ENCODE data around the gene ZNF423. TPM values are rescaled to one million over a fixed set of nuclear protein-coding genes. Genes with fewer than 3 reads are reported as not detected.

ZNF423 gene
- total RNA-seq, 6 experiments from 2014 or later: 0.43 to 1.2 (median 0.89) TPM

DNA sequence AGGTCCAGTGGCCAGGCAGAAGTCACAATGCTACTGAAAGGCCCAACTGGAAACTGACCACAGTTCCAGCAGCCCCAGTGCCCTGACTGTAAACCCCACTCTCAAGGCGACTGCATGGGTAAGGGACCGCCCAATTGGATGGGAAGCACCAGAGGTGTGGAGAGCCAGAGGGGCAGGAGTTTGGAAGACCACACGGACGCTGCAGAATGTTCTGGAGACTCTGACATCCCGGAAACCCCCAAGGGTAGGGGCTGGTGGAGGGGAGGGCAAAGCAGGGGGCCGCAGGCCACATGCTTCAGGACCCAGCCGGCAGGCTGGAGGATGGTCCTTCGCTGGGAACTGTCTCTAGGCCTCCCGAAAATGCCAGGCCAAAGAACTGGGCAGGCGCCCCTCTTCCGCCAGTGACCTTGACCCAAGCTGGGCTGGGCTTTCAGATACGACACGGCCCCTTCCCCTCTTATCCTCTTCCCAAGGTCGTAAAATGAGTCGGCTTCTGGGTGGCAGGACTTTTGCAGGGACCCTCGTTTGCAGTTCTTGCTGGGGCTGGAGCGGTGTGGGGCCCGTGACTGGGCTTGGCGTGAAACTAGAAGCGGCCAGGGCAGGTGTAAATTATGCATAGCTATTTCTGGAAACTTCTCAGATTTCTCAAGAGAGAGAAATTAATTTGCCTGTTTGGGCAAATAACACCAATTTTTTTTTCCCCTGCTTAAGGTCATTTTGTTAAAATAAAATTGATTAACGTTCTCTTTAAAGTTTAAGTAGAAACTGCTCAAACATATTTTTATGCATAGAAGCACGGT, 372.1 kb downstream of the ZNF423 start:
- no peaks in the 10 kb centered on the region for H3K9me3 ChIP-seq
- H3K4me3 ChIP-seq: no peak overlapping the region
- H3K4me1 ChIP-seq: peaks cover 0 to 6% (median 2%) of the 10 kb centered on the region in 4 donors
- DNase-seq (no peak), ATAC-seq (no peak)
- no peak for TF ChIP-seq POLR2A (IDR thresholded peaks at IDR 0.05)
- TF ChIP-seq, protein P1, sequence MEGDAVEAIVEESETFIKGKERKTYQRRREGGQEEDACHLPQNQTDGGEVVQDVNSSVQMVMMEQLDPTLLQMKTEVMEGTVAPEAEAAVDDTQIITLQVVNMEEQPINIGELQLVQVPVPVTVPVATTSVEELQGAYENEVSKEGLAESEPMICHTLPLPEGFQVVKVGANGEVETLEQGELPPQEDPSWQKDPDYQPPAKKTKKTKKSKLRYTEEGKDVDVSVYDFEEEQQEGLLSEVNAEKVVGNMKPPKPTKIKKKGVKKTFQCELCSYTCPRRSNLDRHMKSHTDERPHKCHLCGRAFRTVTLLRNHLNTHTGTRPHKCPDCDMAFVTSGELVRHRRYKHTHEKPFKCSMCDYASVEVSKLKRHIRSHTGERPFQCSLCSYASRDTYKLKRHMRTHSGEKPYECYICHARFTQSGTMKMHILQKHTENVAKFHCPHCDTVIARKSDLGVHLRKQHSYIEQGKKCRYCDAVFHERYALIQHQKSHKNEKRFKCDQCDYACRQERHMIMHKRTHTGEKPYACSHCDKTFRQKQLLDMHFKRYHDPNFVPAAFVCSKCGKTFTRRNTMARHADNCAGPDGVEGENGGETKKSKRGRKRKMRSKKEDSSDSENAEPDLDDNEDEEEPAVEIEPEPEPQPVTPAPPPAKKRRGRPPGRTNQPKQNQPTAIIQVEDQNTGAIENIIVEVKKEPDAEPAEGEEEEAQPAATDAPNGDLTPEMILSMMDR (IDR thresholded peaks at IDR 0.05): no peak
- H3K27me3 ChIP-seq: no peaks in the 10 kb centered on the region
- 34% methylated on average over 7 of the region's 22 CpGs for WGBS (ENCODE audit: insufficient coverage, low coverage, low lambda C conversion rate, missing lambda C conversion rate)
- H3K27ac ChIP-seq: peak overlapping the region in 2 of 3 donors; percentile 15 to 63
- no peaks in the 10 kb centered on the region for H3K36me3 ChIP-seq
- intact Hi-C loops (cut with DNase I): no loop called here

DNA sequence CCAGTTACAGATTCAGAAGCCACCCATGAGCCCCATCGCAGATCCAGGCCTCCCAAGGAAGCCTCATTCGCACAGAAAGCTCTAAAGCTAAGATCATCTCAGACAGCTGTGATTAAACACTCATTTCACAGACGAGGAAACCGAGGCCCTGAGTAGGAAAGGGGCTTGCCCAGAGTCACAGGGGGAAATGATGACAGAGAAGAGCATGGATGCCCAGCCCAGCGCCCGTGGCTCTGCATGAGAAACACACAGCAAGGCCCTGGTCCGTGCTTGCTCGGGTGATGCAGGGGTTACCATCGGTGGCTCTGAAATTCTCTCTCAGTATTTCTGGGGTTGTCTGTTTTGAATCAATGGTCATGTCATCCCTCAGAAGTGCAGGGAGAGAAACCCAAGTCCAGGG, 372.7 kb downstream of the ZNF423 start:
- intact Hi-C loops (cut with DNase I): no loop called here
- Histone ChIP-seq H3K27ac (peak overlapping the region in 1 of 3 donors; percentile 63), H3K4me3 (no peak overlapping the region), H3K27me3 (no peaks in the 10 kb centered on the region), H3K4me1 (peaks cover 0 to 6% (median 2%) of the 10 kb centered on the region in 4 donors), H3K36me3 (no peaks in the 10 kb centered on the region), H3K9me3 (no peaks in the 10 kb centered on the region)
- WGBS (ENCODE audit: insufficient coverage, low coverage, low lambda C conversion rate, missing lambda C conversion rate): 100% methylated on average over 3 of the region's 9 CpGs
- ATAC-seq: no peak
- TF ChIP-seq, protein P1 (IDR thresholded peaks at IDR 0.05): no peak
- TF ChIP-seq POLR2A (IDR thresholded peaks at IDR 0.05): no peak
- no peak for DNase-seq

GRCh38 chr16:49482690-49483089, 373.2 kb downstream of the ZNF423 start:
- ATAC-seq (no peak), DNase-seq (no peak)
- Histone ChIP-seq H3K27ac (no peak overlapping the region), H3K4me3 (no peak overlapping the region), H3K4me1 (peaks cover 0 to 6% (median 2%) of the 10 kb centered on the region in 4 donors), H3K27me3 (no peaks in the 10 kb centered on the region), H3K9me3 (no peaks in the 10 kb centered on the region), H3K36me3 (no peaks in the 10 kb centered on the region)
- WGBS (ENCODE audit: insufficient coverage, low coverage, low lambda C conversion rate, missing lambda C conversion rate): 61% methylated on average over 4 of the region's 8 CpGs
- TF ChIP-seq, protein P1 (IDR thresholded peaks at IDR 0.05): no peak
- no peak for TF ChIP-seq POLR2A (IDR thresholded peaks at IDR 0.05)
- intact Hi-C loops (cut with DNase I): no loop called here

- intact Hi-C loops (cut with DNase I): no loop called here
- no peaks in the 10 kb centered on the region for H3K9me3 ChIP-seq
- H3K4me1 ChIP-seq: no peaks in the 10 kb centered on the region
- ATAC-seq: no peak
- no peaks in the 10 kb centered on the region for H3K27me3 ChIP-seq
- no peak for TF ChIP-seq POLR2A (IDR thresholded peaks at IDR 0.05)
- TF ChIP-seq, protein P1 (IDR thresholded peaks at IDR 0.05): no peak
- no peaks in the 10 kb centered on the region for H3K36me3 ChIP-seq
- no peak overlapping the region for H3K4me3 ChIP-seq
- no peak overlapping the region for H3K27ac ChIP-seq
- DNase-seq: no peak
Measured at GRCh38 chr16:49478616-49479015, 377.3 kb downstream of the ZNF423 start.

All from right lobe of liver (tissue), 6 donors.